IPS-18a (cell line): ENCODE data around the gene YTHDF1.

ENCODE experiments used
- H3K27ac ChIP-seq: one replicate; pipeline ENCODE4 v1.5.1; 2013; ENCODE audit warnings: low read length
- H3K27me3 ChIP-seq: one replicate; pipeline ENCODE4 v1.6.1; 2013; ENCODE audit warnings: mild to moderate bottlenecking, low read length; ENCODE audit not compliant: control insufficient read depth, insufficient read depth
- H3K36me3 ChIP-seq: one replicate; pipeline ENCODE4 v1.6.1; 2013; ENCODE audit warnings: low read depth, low read length; ENCODE audit not compliant: control insufficient read depth
- H3K4me1 ChIP-seq: one replicate; pipeline ENCODE4 v1.6.1; 2013; ENCODE audit warnings: low read depth, low read length; ENCODE audit not compliant: control insufficient read depth
- H3K4me3 ChIP-seq: one replicate; pipeline ENCODE4 v1.5.1; 2013; ENCODE audit warnings: low read length
- H3K9ac ChIP-seq: one replicate; pipeline ENCODE4 v1.6.1; 2013; ENCODE audit warnings: mild to moderate bottlenecking, low read length, moderate library complexity
- H3K9me3 ChIP-seq: one replicate; pipeline ENCODE4 v1.6.1; 2013; ENCODE audit warnings: low read depth, low read length; ENCODE audit not compliant: control insufficient read depth

Gene YTHDF1

GRCh38 chr20:63186528-63187316 lies 29.2 kb downstream of the YTHDF1 start:
- Histone ChIP-seq H3K27ac (no peak overlapping the region), H3K36me3 (no peaks in the 10 kb centered on the region), H3K9me3 (no peaks in the 10 kb centered on the region), H3K27me3 (no peaks in the 10 kb centered on the region), H3K9ac (no peak overlapping the region), H3K4me3 (no peak overlapping the region), H3K4me1 (no peaks in the 10 kb centered on the region)

GRCh38 chr20:63186084-63186483 lies 29.8 kb downstream of the YTHDF1 start:
- Histone ChIP-seq H3K4me3 (no peak overlapping the region), H3K4me1 (no peaks in the 10 kb centered on the region), H3K27me3 (no peaks in the 10 kb centered on the region), H3K9me3 (no peaks in the 10 kb centered on the region), H3K27ac (no peak overlapping the region), H3K9ac (no peak overlapping the region), H3K36me3 (no peaks in the 10 kb centered on the region)

- no peaks in the 10 kb centered on the region for H3K27me3 ChIP-seq
- H3K4me1 ChIP-seq, result no peaks in the 10 kb centered on the region
- H3K9ac ChIP-seq, result no peak overlapping the region
- no peaks in the 10 kb centered on the region for H3K36me3 ChIP-seq
- no peaks in the 10 kb centered on the region for H3K9me3 ChIP-seq
- no peak overlapping the region for H3K4me3 ChIP-seq
- no peak overlapping the region for H3K27ac ChIP-seq
Observed at GRCh38 chr20:63185215-63185796, 30.6 kb downstream of the YTHDF1 start.

DNA sequence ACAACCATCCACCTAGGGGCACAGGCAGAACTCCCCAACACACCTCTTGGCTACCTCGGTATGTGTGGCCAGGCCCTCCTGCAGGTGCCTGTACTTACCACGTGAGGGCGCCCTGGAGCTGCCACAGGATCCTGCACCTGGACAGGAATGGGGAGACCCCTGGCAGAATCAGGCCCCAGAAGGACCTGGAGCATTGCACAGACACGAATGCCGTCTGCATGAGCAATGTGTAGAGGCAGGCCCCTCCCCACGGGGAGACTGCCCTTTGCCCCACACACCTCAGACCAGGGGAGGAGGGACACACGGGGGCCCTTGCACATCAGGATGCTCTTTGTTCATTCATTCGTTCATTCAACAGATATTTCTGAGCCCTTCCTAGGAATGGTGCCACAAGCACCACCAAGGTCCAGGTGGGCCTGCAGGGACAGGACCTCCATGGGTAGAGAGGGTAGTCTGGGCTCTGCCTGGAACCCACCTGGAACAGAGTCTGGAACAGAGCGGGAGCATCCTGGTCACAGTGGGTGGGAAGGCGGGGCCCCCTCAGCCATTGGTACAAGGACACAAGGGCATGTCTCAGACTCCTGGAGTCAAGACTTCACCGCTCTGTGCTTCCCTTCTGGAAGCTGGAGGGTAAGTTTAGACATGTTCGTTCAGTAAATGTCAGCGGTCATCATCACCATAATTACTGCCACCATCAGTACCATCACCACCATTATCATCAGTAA lies 32.3 kb downstream of the YTHDF1 start:
- no peak overlapping the region for H3K9ac ChIP-seq
- no peak overlapping the region for H3K27ac ChIP-seq
- no peaks in the 10 kb centered on the region for H3K36me3 ChIP-seq
- peaks cover 2% of the 10 kb centered on the region for H3K4me1 ChIP-seq
- no peaks in the 10 kb centered on the region for H3K27me3 ChIP-seq
- no peaks in the 10 kb centered on the region for H3K9me3 ChIP-seq
- no peak overlapping the region for H3K4me3 ChIP-seq

DNA sequence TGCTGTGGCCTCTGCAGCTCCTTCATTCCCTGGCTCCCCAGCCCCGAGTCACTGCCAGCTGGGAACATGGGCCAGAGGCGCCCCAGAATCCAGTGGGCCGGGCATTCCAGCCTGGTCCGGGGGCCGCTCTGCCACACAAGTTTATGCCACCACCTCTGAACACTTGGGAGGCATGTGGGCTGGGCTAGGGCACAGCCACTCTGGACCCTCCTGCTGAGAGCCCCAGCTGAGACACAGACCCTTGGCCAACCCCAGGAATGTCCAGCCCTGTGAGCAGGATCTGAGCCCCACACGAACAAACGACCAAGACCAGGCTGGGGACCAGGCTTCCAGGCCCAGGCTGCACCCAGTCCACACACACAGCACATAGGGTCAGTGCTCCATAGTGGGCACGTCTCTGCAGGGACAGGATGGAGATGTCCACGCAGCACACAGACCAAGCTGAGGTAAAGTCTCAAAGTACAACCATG lies 33.0 kb downstream of the YTHDF1 start:
- no peak overlapping the region for H3K9ac ChIP-seq
- no peak overlapping the region for H3K4me3 ChIP-seq
- H3K27ac ChIP-seq, result no peak overlapping the region
- H3K36me3 ChIP-seq, result no peaks in the 10 kb centered on the region
- no peaks in the 10 kb centered on the region for H3K9me3 ChIP-seq
- H3K4me1 ChIP-seq, result peaks cover 2% of the 10 kb centered on the region
- peaks cover 4% of the 10 kb centered on the region for H3K27me3 ChIP-seq

GRCh38 chr20:63182425-63182824 lies 33.5 kb downstream of the YTHDF1 start:
- H3K9me3 ChIP-seq, result no peaks in the 10 kb centered on the region
- no peak overlapping the region for H3K4me3 ChIP-seq
- no peak overlapping the region for H3K27ac ChIP-seq
- H3K9ac ChIP-seq, result no peak overlapping the region
- H3K4me1 ChIP-seq, result peaks cover 2% of the 10 kb centered on the region
- no peaks in the 10 kb centered on the region for H3K36me3 ChIP-seq
- peaks cover 9% of the 10 kb centered on the region for H3K27me3 ChIP-seq

- Histone ChIP-seq H3K4me1 (peaks cover 3% of the 10 kb centered on the region), H3K4me3 (no peak overlapping the region), H3K27ac (no peak overlapping the region), H3K9me3 (no peaks in the 10 kb centered on the region), H3K36me3 (no peaks in the 10 kb centered on the region), H3K9ac (no peak overlapping the region), H3K27me3 (peaks cover 21% of the 10 kb centered on the region)
Observed at GRCh38 chr20:63181226-63181625, 34.7 kb downstream of the YTHDF1 start.

- Histone ChIP-seq H3K4me1 (peaks cover 8% of the 10 kb centered on the region), H3K9ac (no peak overlapping the region), H3K4me3 (no peak overlapping the region), H3K9me3 (no peaks in the 10 kb centered on the region), H3K27me3 (peaks cover 27% of the 10 kb centered on the region), H3K27ac (no peak overlapping the region), H3K36me3 (no peaks in the 10 kb centered on the region)
Observed at GRCh38 chr20:63180569-63181185, 35.3 kb downstream of the YTHDF1 start.

DNA sequence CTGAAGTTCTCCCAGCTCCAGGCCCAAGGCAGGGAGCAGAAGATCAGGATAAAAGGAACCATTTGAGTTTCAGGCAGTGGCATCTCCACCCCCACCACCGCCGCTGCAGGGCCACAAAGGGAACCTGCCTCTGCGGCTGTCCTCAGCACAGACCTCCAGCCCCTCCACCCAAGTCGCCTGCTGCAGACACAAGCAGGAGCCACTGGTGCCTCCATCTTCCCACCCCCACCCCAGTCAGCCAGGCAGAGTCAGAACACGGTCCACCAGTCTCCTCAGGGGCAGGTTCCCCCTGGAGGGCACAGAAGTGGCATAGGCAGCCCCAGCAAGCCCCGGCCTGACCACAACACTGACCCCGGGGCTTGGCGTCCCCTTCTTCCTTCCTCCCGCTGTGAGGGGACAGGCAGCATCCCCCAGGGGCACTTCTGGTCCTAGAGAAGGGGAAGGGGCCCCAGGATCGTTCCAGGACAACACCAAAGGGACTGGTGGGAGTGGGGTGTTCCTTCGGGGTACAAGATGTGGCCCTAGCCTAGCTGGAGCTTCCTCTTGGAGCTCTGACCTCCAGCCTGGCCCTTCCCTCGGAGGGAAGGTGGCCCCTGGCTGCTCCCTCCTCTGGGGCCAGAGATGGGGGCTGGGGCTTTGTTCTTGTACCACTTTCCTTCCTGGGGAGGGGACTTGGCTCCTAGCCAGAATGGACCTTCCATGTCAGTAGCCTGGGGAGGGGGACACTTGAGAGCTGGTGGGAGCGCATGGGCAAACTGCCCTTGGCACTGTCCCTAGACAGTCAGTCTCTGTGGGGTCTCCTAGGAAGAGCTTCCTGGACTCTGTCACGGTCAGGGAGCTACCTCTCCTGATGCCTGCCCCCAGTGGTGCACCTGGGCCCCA lies 36.0 kb downstream of the YTHDF1 start:
- Histone ChIP-seq H3K36me3 (no peaks in the 10 kb centered on the region), H3K27ac (no peak overlapping the region), H3K4me1 (peaks cover 11% of the 10 kb centered on the region), H3K4me3 (peak overlapping the region; percentile 55), H3K9ac (no peak overlapping the region), H3K27me3 (peaks cover 34% of the 10 kb centered on the region), H3K9me3 (no peaks in the 10 kb centered on the region)

GRCh38 chr20:63178889-63179686 lies 36.8 kb downstream of the YTHDF1 start:
- H3K4me3 ChIP-seq, result peak overlapping the region; percentile 55
- H3K4me1 ChIP-seq, result peaks cover 11% of the 10 kb centered on the region
- H3K9me3 ChIP-seq, result no peaks in the 10 kb centered on the region
- peak overlapping the region; percentile 42 for H3K9ac ChIP-seq
- H3K27ac ChIP-seq, result no peak overlapping the region
- no peaks in the 10 kb centered on the region for H3K36me3 ChIP-seq
- peaks cover 43% of the 10 kb centered on the region for H3K27me3 ChIP-seq
